HepG2 (cell line): Measurements from ENCODE around the gene STXBP2. TPM values are rescaled to one million over a fixed set of nuclear protein-coding genes. Genes with fewer than 3 reads are reported as not detected.

Experiments used
- AGO2 ChIP-seq: fragments of 200-400 bp; formaldehyde crosslinking; optimal IDR thresholded peaks from 2 replicates; pipeline ENCODE3; 2017; ENCODE audit warnings: mild to moderate bottlenecking, low read depth, low read length, moderate library complexity
- ATRX ChIP-seq: sonication (generic); formaldehyde crosslinking; IDR thresholded peaks from 2 replicates; pipeline ENCODE4 v1.4.0; 2020; ENCODE audit warnings: missing genetic modification reagents, borderline replicate concordance
- BRCA1 ChIP-seq: sonication (generic); formaldehyde crosslinking; IDR thresholded peaks from 2 replicates; pipeline ENCODE4 v1.4.0; 2020; ENCODE audit warnings: missing genetic modification reagents
- CBX5 ChIP-seq: sonication (generic); formaldehyde crosslinking; IDR thresholded peaks from 2 replicates; pipeline ENCODE4 v1.4.0; 2020; ENCODE audit warnings: missing genetic modification reagents, borderline replicate concordance
- DMAP1 ChIP-seq: IDR thresholded peaks from 2 replicates; pipeline ENCODE4 v1.6.1; 2016
- HCFC1 ChIP-seq: fragments of 150-350 bp; IDR thresholded peaks from 2 replicates; pipeline ENCODE4 v1.6.1; 2014; ENCODE audit warnings: low read depth, low read length
- HHEX ChIP-seq: IDR thresholded peaks from 2 replicates; pipeline ENCODE4 v1.6.1; 2016; ENCODE audit warnings: control low read depth
- HMGA1 ChIP-seq: sonication (generic); formaldehyde crosslinking; conservative IDR thresholded peaks from 2 replicates; pipeline ENCODE4 v1.4.0; 2020; ENCODE audit warnings: missing genetic modification reagents
- HNRNPLL ChIP-seq: fragments of 200-400 bp; formaldehyde crosslinking; IDR thresholded peaks from 2 replicates; pipeline ENCODE4 v1.6.1; 2017; ENCODE audit warnings: mild to moderate bottlenecking, low read depth, low read length; ENCODE audit not compliant: poor library complexity, severe bottlenecking
- KAT2B ChIP-seq: fragments of 150-350 bp; IDR thresholded peaks from 2 replicates; pipeline ENCODE4 v1.6.1; 2014; ENCODE audit warnings: low read depth, low read length, borderline replicate concordance
- MYC ChIP-seq: sonication (generic); formaldehyde crosslinking; IDR thresholded peaks from 2 replicates; pipeline ENCODE4 v1.9.0; 2021; ENCODE audit warnings: missing genetic modification reagents, borderline replicate concordance
- NFE2L1 ChIP-seq: sonication (generic); formaldehyde crosslinking; IDR thresholded peaks from 2 replicates; pipeline ENCODE4 v1.4.0; 2020; ENCODE audit warnings: missing genetic modification reagents, mild to moderate bottlenecking, borderline replicate concordance
- NR2F2 ChIP-seq: IDR thresholded peaks from 2 replicates; pipeline ENCODE4 v1.6.1; 2012; ENCODE audit warnings: low read depth, inconsistent platforms, borderline replicate concordance
- RAD51 ChIP-seq: fragments of 450-650 bp; IDR thresholded peaks from 2 replicates; pipeline ENCODE4 v1.6.1; 2016; ENCODE audit warnings: borderline replicate concordance
- RCOR2 ChIP-seq: IDR thresholded peaks from 2 replicates; pipeline ENCODE4 v1.6.1; 2016; ENCODE audit warnings: missing biosample characterization, missing genetic modification reagents
- SATB2 ChIP-seq: sonication (generic); formaldehyde crosslinking; IDR thresholded peaks from 2 replicates; pipeline ENCODE4 v1.5.0; 2020; ENCODE audit warnings: missing genetic modification reagents
- SMARCC2 ChIP-seq: fragments of 450-650 bp; IDR thresholded peaks from 2 replicates; pipeline ENCODE4 v1.6.1; 2017; ENCODE audit warnings: antibody characterized with exemption, mild to moderate bottlenecking
- YEATS4 ChIP-seq: sonication (generic); formaldehyde crosslinking; IDR thresholded peaks from 2 replicates; pipeline ENCODE4 v1.4.0; 2020; ENCODE audit warnings: missing genetic modification reagents, borderline replicate concordance
- ZFP82 ChIP-seq: sonication (generic); formaldehyde crosslinking; IDR thresholded peaks from 2 replicates; pipeline ENCODE4 v1.5.1; 2020; ENCODE audit warnings: mild to moderate bottlenecking, missing genetic modification reagents, borderline replicate concordance
- ZNF124 ChIP-seq: sonication (generic); formaldehyde crosslinking; IDR thresholded peaks from 2 replicates; pipeline ENCODE4 v1.4.0; 2020; ENCODE audit warnings: missing genetic modification reagents
- ZNF225 ChIP-seq: sonication (generic); formaldehyde crosslinking; IDR thresholded peaks from 2 replicates; pipeline ENCODE4 v1.4.0; 2020; ENCODE audit warnings: mild to moderate bottlenecking, missing genetic modification reagents
- ZNF496 ChIP-seq: sonication (generic); formaldehyde crosslinking; IDR thresholded peaks from 2 replicates; pipeline ENCODE4 v1.8.1; 2023; ENCODE audit warnings: mild to moderate bottlenecking, moderate library complexity, missing genetic modification reagents; ENCODE audit not compliant: insufficient replicate concordance
- ZNF564 ChIP-seq: sonication (generic); formaldehyde crosslinking; IDR thresholded peaks from 2 replicates; pipeline ENCODE4 v1.8.1; 2023; ENCODE audit warnings: mild to moderate bottlenecking, missing genetic modification reagents
- ZNF660 ChIP-seq: sonication (generic); formaldehyde crosslinking; IDR thresholded peaks from 2 replicates; pipeline ENCODE4 v1.5.1; 2020; ENCODE audit warnings: mild to moderate bottlenecking, low read depth, missing genetic modification reagents, borderline replicate concordance
- ZNF777 ChIP-seq: sonication (generic); formaldehyde crosslinking; IDR thresholded peaks from 2 replicates; pipeline ENCODE4 v1.4.0; 2020; ENCODE audit warnings: missing genetic modification reagents
- polyA plus RNA-seq, 8 experiments: library from polyadenylated mRNA; depleted of rRNA in 3 of 8; stranded (reverse) in 7 of 8; unstranded in 1 of 8; fragments of >200 nt; fragmentation: Illumina TruSeq in 4 of 8; extraction: Trizol in 4 of 8; gene quantifications; 2 replicates each; pipeline versions ENCODE4 v1.2.1 to v1.2.3, GENCODE V29; 2011 to 2016; ENCODE audit warnings: low read depth in 4 of 8, missing spikeins in 1 of 8, mixed read lengths in 1 of 8; ENCODE audit not compliant: insufficient read depth in 1 of 8
- total RNA-seq, 5 experiments: library from RNA; depleted of rRNA; stranded (reverse); fragments of >200 nt; fragmentation: Illumina TruSeq; extraction: Trizol; gene quantifications; 2 replicates each; pipeline ENCODE4 v1.2.3, GENCODE V29; 2016; ENCODE audit warnings: low read depth in 1 of 5
- TF ChIP-seq, protein P1 (sequence below): sonication (generic); formaldehyde crosslinking; IDR thresholded peaks from 2 replicates; pipeline ENCODE4 v1.4.0; 2020; ENCODE audit warnings: missing genetic modification reagents
- TF ChIP-seq, protein P2 (sequence below): IDR thresholded peaks from 2 replicates; pipeline ENCODE4 v1.6.1; 2016; ENCODE audit warnings: missing compliant biosample characterization, missing genetic modification reagents, borderline replicate concordance
- TF ChIP-seq, protein P3 (sequence below): sonication (generic); formaldehyde crosslinking; IDR thresholded peaks from 2 replicates; pipeline ENCODE4 v1.4.0; 2020; ENCODE audit warnings: missing genetic modification reagents

The STXBP2 gene
- total and polyA plus RNA-seq, 2 of the 13 experiments (the other 11 are each of a cell fraction or from before 2014, with no cell fraction given): 22.8 to 40.1 TPM

DNA sequence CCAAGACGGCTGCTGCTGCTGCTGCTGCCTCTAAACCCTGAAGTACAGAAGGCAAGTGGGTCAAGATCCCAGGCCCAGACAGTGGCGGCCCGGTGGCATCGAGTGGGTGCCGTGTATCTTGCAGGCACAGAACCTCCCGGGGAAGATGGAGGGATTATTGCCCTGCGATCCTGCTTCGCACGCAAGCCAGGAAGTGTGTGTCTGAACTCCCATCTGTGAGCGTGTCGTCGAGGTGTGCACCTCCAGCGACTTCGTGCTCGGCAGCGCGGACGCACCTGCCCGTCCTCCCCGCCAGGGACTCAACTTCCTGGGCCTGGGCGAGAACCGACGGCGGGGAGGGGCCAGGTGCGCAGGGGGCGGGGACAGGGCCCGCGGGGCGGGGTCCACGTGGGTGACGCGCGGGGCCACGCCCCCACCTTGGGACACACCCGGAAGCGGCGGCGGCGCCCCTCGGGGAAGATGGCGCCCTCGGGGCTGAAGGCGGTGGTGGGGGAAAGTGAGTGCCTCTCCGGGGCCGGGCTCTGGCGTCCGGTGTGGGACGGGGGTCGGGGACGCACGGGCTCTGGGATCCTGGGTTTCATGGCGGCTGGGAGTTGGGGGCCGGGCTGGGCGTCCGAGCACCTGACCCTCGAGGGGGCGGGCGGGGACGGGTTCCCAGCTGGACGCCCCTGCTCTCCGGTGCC, at the start of gene STXBP2 (continued):
- peak; percentile 65 for TF ChIP-seq MYC (CRISPR knock-in tag)
- TF ChIP-seq AGO2: no peak
- TF ChIP-seq ZNF496 (CRISPR knock-in tag): no peak
- no peak for TF ChIP-seq NR2F2
- no peak for TF ChIP-seq KAT2B
- no peak for TF ChIP-seq DMAP1 (CRISPR knock-in tag)
- peak; percentile 55; the same call in 1 of the 2 replicates for TF ChIP-seq YEATS4 (CRISPR knock-in tag)
- TF ChIP-seq RAD51: no peak
- TF ChIP-seq, protein P1, sequence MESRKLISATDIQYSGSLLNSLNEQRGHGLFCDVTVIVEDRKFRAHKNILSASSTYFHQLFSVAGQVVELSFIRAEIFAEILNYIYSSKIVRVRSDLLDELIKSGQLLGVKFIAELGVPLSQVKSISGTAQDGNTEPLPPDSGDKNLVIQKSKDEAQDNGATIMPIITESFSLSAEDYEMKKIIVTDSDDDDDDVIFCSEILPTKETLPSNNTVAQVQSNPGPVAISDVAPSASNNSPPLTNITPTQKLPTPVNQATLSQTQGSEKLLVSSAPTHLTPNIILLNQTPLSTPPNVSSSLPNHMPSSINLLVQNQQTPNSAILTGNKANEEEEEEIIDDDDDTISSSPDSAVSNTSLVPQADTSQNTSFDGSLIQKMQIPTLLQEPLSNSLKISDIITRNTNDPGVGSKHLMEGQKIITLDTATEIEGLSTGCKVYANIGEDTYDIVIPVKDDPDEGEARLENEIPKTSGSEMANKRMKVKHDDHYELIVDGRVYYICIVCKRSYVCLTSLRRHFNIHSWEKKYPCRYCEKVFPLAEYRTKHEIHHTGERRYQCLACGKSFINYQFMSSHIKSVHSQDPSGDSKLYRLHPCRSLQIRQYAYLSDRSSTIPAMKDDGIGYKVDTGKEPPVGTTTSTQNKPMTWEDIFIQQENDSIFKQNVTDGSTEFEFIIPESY: peak; percentile 38; the same call in 1 of the 2 replicates
- TF ChIP-seq HHEX (CRISPR knock-in tag): no peak
- TF ChIP-seq CBX5 (CRISPR knock-in tag): 0 out of 2 replicates have a peak, but pooled peaks have one; percentile 42
- TF ChIP-seq ZFP82 (CRISPR knock-in tag): peak; percentile 88; the same call in 1 of the 2 replicates
- no peak for TF ChIP-seq SMARCC2
- TF ChIP-seq RCOR2 (CRISPR knock-in tag): no peak
- TF ChIP-seq HMGA1 (CRISPR knock-in tag): no peak
- peak; percentile 94 for TF ChIP-seq ZNF777 (CRISPR knock-in tag)
- TF ChIP-seq NFE2L1: no peak
- TF ChIP-seq BRCA1: peak; percentile 61; the same call in 1 of the 2 replicates
- TF ChIP-seq ZNF564 (CRISPR knock-in tag): peak; percentile 81; the same call in 1 of the 2 replicates
- peak; percentile 25 for TF ChIP-seq HNRNPLL
- TF ChIP-seq ZNF124: no peak
- no peak for TF ChIP-seq ATRX
- TF ChIP-seq, protein P2, sequence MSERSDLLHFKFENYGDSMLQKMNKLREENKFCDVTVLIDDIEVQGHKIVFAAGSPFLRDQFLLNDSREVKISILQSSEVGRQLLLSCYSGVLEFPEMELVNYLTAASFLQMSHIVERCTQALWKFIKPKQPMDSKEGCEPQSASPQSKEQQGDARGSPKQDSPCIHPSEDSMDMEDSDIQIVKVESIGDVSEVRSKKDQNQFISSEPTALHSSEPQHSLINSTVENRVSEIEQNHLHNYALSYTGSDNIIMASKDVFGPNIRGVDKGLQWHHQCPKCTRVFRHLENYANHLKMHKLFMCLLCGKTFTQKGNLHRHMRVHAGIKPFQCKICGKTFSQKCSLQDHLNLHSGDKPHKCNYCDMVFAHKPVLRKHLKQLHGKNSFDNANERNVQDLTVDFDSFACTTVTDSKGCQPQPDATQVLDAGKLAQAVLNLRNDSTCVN: no peak
- no peak for TF ChIP-seq ZNF225 (CRISPR knock-in tag)
- no peak for TF ChIP-seq HCFC1
- TF ChIP-seq, protein P3, sequence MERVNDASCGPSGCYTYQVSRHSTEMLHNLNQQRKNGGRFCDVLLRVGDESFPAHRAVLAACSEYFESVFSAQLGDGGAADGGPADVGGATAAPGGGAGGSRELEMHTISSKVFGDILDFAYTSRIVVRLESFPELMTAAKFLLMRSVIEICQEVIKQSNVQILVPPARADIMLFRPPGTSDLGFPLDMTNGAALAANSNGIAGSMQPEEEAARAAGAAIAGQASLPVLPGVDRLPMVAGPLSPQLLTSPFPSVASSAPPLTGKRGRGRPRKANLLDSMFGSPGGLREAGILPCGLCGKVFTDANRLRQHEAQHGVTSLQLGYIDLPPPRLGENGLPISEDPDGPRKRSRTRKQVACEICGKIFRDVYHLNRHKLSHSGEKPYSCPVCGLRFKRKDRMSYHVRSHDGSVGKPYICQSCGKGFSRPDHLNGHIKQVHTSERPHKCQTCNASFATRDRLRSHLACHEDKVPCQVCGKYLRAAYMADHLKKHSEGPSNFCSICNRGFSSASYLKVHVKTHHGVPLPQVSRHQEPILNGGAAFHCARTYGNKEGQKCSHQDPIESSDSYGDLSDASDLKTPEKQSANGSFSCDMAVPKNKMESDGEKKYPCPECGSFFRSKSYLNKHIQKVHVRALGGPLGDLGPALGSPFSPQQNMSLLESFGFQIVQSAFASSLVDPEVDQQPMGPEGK: no peak; the same call in 1 of the 2 replicates
- no peak for TF ChIP-seq SATB2 (CRISPR knock-in tag)
- TF ChIP-seq ZNF660 (CRISPR knock-in tag): no peak
